Measurements from ENCODE around the gene BIRC2.

DNA sequence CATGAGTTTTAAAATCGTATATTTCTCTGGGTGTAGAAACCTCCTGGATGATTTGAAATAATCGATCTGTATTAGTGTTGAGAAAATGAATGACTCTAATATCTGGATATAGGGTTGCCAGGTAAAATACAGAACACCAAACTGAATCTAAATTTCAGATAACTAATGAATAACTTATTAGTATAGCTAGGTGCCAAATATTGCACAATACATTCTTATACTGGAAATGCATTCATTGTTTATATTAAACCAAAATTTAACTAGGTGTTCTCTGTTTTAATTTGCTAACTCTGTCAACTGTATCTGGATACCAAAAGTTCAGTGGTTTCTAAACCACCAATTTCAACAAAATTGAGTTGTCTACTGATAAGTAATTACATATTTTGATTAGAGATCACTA, 32.2 kb upstream of the BIRC2 start:
- no peak for TF ChIP-seq REST (IDR thresholded peaks at IDR 0.05)
- TF ChIP-seq FOXA1 (IDR thresholded peaks at IDR 0.05), result no peak

Measured in liver (tissue), 1 donor.